NOMO-1 (cell line): ENCODE results near the gene SP3.

Experiments used
- DNase-seq, 2 experiments: peaks; one replicate each; lab custom pipeline; 2025; ENCODE audit not compliant: unreplicated experiment in 2 of 2; lab: John Stamatoyannopoulos, UW

Gene SP3

GRCh38 chr2:173965372-173966025, at the start of gene SP3:
SP3 (minus strand) TSS chr2:173965373; CDS start chr2:173965171, 202 bp downstream.
- peak; percentile 91 to 97 for DNase-seq

- DNase-seq = no peak
These were observed 49.5 kb upstream of the SP3 start for GRCh38 chr2:174014699-174015070.

- peak in 1 of 2 experiments; percentile 13 for DNase-seq
These were observed 49.0 kb upstream of the SP3 start for GRCh38 chr2:174014011-174014698.

GRCh38 chr2:174013315-174013751, 48.2 kb upstream of the SP3 start:
- DNase-seq = peak in 1 of 2 experiments; percentile 30

- peak; percentile 55 to 62 for DNase-seq
These were observed 47.5 kb upstream of the SP3 start for GRCh38 chr2:174012347-174013314.

- no peak for DNase-seq
These were observed 46.6 kb upstream of the SP3 start for GRCh38 chr2:174011796-174012195.

GRCh38 chr2:174011173-174011572, 46.0 kb upstream of the SP3 start:
- no peak for DNase-seq

- no peak for DNase-seq
These were observed 44.5 kb upstream of the SP3 start for GRCh38 chr2:174009488-174010223.

GRCh38 chr2:174008720-174009119, 43.5 kb upstream of the SP3 start:
- no peak for DNase-seq

GRCh38 chr2:174007010-174007409, 41.8 kb upstream of the SP3 start:
- DNase-seq = peak in 1 of 2 experiments; percentile 57

- no peak for DNase-seq
These were observed 40.7 kb upstream of the SP3 start for GRCh38 chr2:174005801-174006419.

GRCh38 chr2:174004905-174005605, 39.9 kb upstream of the SP3 start:
- DNase-seq = no peak

GRCh38 chr2:174003720-174004695, 38.8 kb upstream of the SP3 start:
- DNase-seq = no peak

GRCh38 chr2:174002679-174003078, 37.5 kb upstream of the SP3 start:
- DNase-seq = no peak

- DNase-seq = no peak
These were observed 35.9 kb upstream of the SP3 start for GRCh38 chr2:174001107-174001506.

- DNase-seq = no peak
These were observed 34.6 kb upstream of the SP3 start for GRCh38 chr2:173999724-174000123.

- DNase-seq = no peak
These were observed 34.1 kb upstream of the SP3 start for GRCh38 chr2:173999272-173999671.

GRCh38 chr2:173998386-173998785, 33.2 kb upstream of the SP3 start:
- DNase-seq = no peak
